ENCODE results near the gene PTPRN2.

PTPRN2 gene

GRCh38 chr7:158143196-158144120 is 444.2 kb downstream of the PTPRN2 start:
- no peak for DNase-seq

GRCh38 chr7:158142657-158143056 is 445.0 kb downstream of the PTPRN2 start:
- no peak for DNase-seq

GRCh38 chr7:158141806-158142518 is 445.7 kb downstream of the PTPRN2 start:
- no peak for DNase-seq

- no peak for DNase-seq
These were observed 446.4 kb downstream of the PTPRN2 start for GRCh38 chr7:158141221-158141582.

GRCh38 chr7:158140538-158141220 is 446.9 kb downstream of the PTPRN2 start:
- no peak for DNase-seq

- DNase-seq, result no peak
These were observed 448.1 kb downstream of the PTPRN2 start for GRCh38 chr7:158139499-158139898.

- no peak for DNase-seq
These were observed 449.4 kb downstream of the PTPRN2 start for GRCh38 chr7:158138329-158138597.

- DNase-seq, result no peak
These were observed 449.9 kb downstream of the PTPRN2 start for GRCh38 chr7:158137516-158138328.

GRCh38 chr7:158135931-158136330 is 451.7 kb downstream of the PTPRN2 start:
- no peak for DNase-seq

- no peak for DNase-seq
These were observed 452.8 kb downstream of the PTPRN2 start for GRCh38 chr7:158134824-158135223.

GRCh38 chr7:158133515-158134271 is 453.9 kb downstream of the PTPRN2 start:
- DNase-seq, result no peak

- no peak for DNase-seq
These were observed 454.6 kb downstream of the PTPRN2 start for GRCh38 chr7:158133057-158133456.

- DNase-seq, result no peak
These were observed 457.6 kb downstream of the PTPRN2 start for GRCh38 chr7:158130023-158130409.

GRCh38 chr7:158129037-158130022 is 458.3 kb downstream of the PTPRN2 start:
- DNase-seq, result no peak

GRCh38 chr7:158128572-158128971 is 459.1 kb downstream of the PTPRN2 start:
- no peak for DNase-seq

- DNase-seq, result no peak
These were observed 460.4 kb downstream of the PTPRN2 start for GRCh38 chr7:158127241-158127640.

GRCh38 chr7:158126661-158127060 is 461.0 kb downstream of the PTPRN2 start:
- DNase-seq, result no peak

- DNase-seq, result peak; percentile 30 to 36
These were observed 461.9 kb downstream of the PTPRN2 start for GRCh38 chr7:158125721-158126120.

GRCh38 chr7:158125091-158125490 is 462.5 kb downstream of the PTPRN2 start:
- no peak for DNase-seq

- no peak for DNase-seq
These were observed 462.9 kb downstream of the PTPRN2 start for GRCh38 chr7:158124671-158125079.

- DNase-seq, result no peak
These were observed 463.9 kb downstream of the PTPRN2 start for GRCh38 chr7:158123753-158124152.

Data from Kasumi-1 (cell line).